ENCODE data around the gene VSTM4.

Gene VSTM4

GRCh38 chr10:49115796-49116508 lies 630 bp upstream of the VSTM4 start:
- no peak for DNase-seq

DNA sequence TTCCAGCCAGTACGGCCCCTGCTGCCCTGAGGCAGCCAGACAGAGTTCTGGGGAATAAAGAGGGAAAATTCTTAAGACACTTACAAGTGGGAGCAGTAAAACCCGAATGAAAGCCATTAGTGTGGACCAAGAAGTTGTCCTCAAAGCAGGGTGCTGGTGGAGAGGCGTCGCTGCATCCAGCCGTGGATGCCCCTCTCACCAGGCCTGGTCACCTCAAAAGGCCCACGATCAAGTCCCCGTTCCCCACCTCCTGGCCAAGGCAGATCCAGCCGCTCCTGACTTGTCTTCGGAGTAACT lies 656 bp downstream of the VSTM4 start:
- no peak for DNase-seq

- no peak for DNase-seq
Observed at GRCh38 chr10:49113741-49114141, 1.6 kb downstream of the VSTM4 start.

- DNase-seq: no peak
Observed at GRCh38 chr10:49112851-49113250, 2.5 kb downstream of the VSTM4 start.

DNA sequence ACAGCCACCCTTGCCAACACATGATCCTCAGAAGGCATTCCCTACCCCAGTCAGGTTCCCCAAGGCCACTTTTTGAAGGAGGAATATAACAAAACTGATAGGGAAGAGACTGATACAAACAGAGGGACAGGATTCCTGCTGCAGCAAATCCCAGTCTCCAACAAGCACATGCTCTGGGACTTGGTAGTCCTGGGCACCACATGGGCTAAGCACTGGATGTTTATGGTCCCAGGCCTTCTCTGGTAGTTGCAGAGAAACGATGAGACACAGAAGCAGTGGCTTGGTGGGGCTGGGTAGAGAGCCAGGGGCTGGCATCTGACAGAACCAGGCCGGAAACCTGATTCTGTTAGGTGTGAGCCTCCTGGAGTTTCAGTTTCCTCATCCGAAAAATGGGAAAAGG lies 3.2 kb downstream of the VSTM4 start:
- no peak for DNase-seq

- no peak for DNase-seq
Observed at GRCh38 chr10:49111320-49111698, 4.0 kb downstream of the VSTM4 start.

DNA sequence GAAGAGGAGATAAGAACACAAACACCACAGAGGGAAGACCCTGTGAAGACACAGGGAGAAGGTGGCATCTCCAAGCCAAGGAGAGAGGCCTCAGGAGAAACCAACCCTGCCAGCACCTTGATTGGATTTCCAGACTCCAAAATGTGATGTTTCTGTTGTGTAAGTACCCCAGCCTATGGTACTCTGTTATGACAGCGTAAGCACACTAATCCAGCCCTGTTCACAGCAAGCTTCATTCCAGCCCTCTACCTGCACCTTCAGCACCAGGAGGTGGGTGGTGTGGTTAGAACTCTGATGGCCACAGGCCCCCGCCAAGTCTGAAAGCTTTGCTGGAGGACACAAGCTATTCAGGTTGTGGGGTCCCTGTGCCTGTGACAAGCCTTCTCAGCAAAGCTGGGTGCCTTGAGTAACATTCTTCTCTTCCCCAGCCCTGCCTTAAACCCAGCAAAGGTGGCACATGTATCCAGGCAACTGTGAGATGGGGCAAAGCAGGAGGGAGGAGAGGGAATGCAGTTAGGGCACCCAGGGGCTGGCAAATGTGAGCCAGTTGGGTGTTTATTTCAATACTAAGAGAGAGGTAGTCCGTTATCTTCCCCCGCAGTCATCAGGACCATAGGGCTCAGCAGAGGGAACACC lies 4.5 kb downstream of the VSTM4 start:
- no peak for DNase-seq

DNA sequence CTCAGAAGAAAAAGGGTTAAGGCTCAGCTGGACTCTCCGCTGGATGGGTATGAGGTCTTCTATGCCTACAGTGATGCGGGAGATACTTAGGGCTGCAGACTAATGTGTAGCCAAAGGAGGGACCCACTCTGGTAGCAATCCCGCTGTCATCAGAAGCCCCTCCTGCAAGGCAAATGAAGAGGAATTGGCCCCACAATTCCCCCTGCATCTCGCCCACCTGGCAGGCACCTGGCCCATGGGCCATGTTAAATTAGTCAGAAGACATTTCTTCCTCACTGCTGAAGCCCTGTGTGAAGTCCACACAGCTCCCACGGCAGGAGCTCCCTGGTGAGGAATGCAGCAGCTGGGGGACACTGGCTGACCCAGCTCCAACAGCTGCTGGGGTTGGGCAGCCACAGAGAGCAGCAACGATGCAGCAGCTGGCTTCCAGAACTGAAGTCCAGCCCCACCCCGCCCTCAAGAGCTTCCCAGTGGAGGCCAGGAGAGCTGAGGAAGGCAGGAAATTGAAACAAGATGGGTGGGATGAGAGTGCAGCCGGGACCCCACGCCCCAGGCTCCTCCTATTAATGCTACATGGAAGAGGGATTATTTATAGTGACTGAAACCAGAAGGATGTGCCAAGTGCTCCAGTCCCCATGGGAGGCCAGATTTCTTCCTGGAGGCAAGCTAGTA lies 5.5 kb downstream of the VSTM4 start:
- no peak for DNase-seq

- no peak for DNase-seq
Observed at GRCh38 chr10:49108656-49109055, 6.7 kb downstream of the VSTM4 start.

DNA sequence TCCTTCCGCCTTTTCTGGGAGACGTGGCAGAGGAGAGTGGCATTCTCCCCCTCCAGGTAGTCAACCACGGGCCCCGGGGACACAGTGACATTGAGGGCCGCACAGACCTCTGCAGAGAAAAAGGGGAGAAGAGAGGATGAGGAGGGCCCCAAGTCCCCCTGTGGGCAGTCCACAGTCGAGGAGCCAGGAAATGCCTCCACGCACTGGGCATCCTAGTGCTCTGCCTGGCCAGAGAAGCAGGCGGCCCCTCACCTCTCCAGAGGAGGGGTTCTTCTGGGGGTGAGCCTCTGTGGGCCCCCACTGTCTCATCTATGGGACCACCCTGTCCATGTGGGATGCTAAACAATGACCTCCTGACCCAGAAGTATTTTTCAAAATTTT lies 7.4 kb downstream of the VSTM4 start:
- no peak for DNase-seq

DNA sequence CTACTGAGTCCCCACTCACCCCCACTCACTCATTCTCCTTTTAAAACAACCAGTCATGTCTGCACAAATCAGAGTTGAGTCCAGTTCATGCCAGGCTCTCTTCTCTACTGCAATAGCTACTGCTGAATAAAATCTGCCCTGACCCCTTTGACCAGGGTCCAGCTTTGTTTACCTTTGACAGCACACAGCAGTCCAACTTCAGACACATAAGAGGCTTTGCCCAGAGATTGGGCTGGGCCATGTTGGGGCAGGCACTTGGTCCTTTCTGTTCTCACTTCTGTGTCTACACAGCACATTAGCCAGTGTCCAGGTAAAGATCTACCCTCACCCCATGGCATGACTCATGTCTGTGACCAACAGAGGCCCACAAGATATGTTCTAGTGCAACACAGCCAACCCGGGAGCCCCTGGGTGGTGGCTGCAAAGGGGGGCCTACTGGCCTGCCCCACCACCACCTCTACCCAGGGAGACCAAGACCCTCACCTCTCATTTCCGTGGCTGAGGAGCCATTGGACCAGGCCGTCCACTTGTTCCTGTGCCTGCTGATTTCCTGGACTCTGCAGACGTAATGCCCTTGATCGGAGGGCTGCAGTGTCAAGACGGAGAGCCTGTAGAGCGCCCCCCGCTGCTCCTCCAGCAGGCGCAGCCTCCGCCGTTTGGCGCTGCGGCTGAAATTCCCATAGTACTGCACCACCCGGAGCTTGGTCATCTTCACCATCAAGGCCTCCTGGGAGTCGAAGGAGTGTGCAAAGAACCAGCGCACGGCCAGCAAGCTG lies 8.0 kb downstream of the VSTM4 start:
- DNase-seq: no peak

- DNase-seq: no peak
Observed at GRCh38 chr10:49106451-49106850, 8.9 kb downstream of the VSTM4 start.

DNA sequence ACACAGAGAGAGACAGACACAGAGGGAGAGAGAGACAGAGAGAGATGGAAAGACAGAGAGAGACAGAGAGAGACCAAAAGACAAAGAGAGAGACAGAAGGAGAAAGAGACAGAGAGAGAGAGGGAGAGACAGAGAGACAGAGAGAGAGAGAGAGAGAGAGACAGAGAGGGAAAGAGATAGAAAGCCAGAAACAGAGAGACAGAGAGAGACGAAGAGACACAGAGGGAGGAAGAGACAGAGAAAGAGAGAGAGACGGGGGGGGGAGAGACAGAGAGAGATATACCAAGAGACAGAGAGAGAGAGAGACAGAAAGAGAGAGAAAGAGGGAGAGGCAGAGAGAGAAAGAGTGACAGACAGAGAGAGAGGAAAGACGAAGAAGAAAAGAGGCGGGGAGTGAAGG lies 10.2 kb downstream of the VSTM4 start:
- no peak for DNase-seq

DNA sequence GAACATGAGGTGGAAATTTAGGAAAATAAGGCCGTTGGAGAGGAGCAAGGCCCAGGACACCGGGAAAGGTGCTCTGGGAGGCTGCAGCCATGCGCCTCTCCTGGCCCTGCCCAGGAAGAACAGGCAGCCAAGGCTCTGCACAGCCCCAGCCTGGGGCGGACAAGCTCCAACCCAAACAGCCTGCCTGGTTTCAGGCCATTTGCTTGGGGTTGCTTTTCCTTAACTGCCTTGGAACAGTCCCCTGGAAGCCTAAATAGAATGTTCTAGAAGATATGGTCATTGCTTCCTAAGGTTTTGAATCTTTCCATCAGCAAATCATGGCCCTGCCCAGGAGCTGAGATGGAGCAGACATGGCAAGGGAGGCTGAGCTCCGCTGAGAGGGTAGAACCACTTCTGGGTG lies 11.0 kb downstream of the VSTM4 start:
- DNase-seq: no peak

- no peak for DNase-seq
Observed at GRCh38 chr10:49103761-49104160, 11.6 kb downstream of the VSTM4 start.

GRCh38 chr10:49099046-49099445 lies 16.3 kb downstream of the VSTM4 start:
- no peak for DNase-seq

- DNase-seq: no peak
Observed at GRCh38 chr10:49096890-49097445, 18.4 kb downstream of the VSTM4 start.

DNA sequence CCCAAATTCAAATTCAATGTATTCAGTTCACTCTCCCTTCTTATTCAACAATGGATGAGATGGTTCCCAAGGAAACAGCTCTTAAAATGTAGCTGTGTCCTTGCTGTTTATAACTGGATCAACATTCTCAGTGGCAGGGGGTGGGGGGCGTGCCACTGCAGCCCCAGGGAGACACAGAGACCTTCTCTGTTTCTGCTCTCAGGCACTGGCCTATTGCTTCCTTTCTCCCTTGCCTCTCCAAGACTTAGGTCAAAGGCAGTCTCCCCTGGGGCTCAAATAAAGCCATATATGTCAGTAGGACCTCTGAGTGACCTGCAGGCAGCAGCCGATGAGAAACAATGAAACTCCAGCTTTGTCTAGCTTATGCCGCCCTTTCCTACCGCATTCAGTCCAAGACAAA lies 20.7 kb downstream of the VSTM4 start:
- no peak for DNase-seq

DNA sequence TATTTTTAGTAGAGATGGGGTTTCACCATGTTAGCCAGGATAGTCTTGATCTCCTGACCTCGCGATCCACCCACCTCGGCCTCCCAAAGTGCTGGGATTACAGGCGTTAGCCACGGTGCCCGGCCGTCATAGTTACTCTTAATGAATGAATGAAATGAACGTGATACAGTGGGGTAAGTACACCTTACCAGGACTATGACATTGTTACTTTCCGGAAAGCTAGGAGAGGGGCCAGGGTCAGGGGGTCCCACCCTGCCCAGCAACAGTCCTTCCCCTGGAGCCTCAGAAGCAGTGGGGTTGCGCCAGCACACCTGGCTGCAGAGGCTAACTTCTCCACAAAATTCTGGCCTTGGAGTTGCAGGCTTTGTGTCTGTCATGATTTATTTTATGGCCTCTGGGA lies 21.4 kb downstream of the VSTM4 start:
- DNase-seq: no peak

DNA sequence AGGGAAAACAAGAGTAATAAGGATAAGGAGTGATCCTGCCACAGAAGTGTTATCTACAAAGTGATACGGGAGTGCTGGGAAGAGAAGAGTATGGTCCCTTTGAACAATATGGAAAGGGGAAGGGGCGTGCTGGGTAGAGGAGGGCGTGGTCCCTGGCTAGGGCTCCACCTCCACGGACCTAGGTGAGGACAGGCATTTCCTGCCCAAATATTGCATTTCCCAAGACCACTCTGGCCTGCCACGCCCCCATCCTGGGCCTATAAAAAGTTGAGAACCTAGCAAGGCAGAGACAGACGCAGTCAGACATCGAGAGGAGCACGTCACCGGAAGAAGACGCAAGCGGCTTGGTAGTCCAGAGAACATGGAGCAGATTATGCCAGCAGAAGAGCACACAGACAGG lies 22.8 kb downstream of the VSTM4 start:
- no peak for DNase-seq

DNA sequence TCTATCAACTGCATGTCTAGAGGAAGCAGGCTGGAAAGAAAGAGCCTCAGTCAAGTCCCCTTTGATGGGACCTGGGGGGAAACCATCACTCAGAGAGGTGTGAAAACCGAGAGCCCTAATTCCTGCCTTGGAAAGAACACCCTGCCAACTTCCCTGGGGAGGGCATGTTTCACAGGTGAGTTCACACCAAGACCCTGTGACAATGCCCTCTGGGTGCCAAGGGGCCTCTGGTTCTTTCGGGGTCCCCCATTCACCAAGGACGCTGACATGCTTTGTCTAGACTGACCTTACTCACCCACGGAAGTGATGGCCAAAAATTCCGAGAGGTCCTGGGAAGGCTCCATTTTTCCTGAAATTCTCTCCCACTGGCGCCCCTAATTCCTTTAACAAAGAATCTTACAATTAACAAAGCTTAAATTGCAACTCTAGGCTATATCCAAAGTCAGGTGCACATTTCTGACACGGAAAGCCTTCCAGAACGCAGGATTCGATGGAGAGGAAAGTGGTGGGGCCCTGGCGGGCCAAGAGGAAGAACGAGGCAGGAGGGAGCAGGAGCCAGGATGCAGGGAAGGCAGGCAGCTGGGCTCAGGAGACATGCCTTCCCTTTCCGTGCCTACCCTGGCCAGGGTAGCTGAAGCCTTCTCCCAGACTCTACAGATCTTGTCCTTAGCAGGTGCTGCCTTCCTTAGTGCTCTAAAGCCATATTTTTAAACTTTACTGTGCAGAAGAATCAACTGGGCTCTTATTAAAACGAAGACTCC lies 23.7 kb downstream of the VSTM4 start:
- no peak for DNase-seq

GRCh38 chr10:49090696-49091380 lies 24.5 kb downstream of the VSTM4 start:
- DNase-seq: no peak

Data from NCI-H1436 (cell line).